Suprapubic skin (tissue), 4 donors: ENCODE measurements around the gene PTPRN2. TPM values are rescaled to one million over a fixed set of nuclear protein-coding genes. Genes with fewer than 3 reads are reported as not detected.

ENCODE experiments used
- DNase-seq, 2 donors: peaks; one replicate each; pipeline ENCODE4 v3.0.0-alpha.2; 2019; ENCODE audit warnings: low spot score in 2 of 2
- H3K27ac ChIP-seq: fragments of 200-600 bp; sonication (generic); one replicate; pipeline ENCODE4 v1.5.1; 2019
- H3K27me3 ChIP-seq: fragments of 200-600 bp; sonication (generic); one replicate; pipeline ENCODE4 v1.5.1; 2019
- H3K36me3 ChIP-seq: fragments of 200-600 bp; sonication (generic); one replicate; pipeline ENCODE4 v1.5.1; 2019
- H3K4me1 ChIP-seq: fragments of 200-600 bp; sonication (generic); one replicate; pipeline ENCODE4 v1.5.1; 2019
- H3K4me3 ChIP-seq: fragments of 200-600 bp; sonication (generic); one replicate; pipeline ENCODE4 v1.5.1; 2019; ENCODE audit warnings: mild to moderate bottlenecking
- H3K9me3 ChIP-seq: fragments of 200-600 bp; sonication (generic); one replicate; pipeline ENCODE4 v1.5.1; 2019
- CTCF ChIP-seq, 2 donors: fragments of 200-600 bp in 1 of 2; fragments of 450-650 bp in 1 of 2; sonication (generic) in 1 of 2; IDR thresholded peaks; one replicate each; pipeline ENCODE4 v1.5.1; 2016 to 2019; ENCODE audit warnings: antibody characterized with exemption in 2 of 2, mild to moderate bottlenecking in 1 of 2, moderate library complexity in 1 of 2
- EP300 ChIP-seq: sonication (generic); formaldehyde crosslinking; IDR thresholded peaks from one replicate; pipeline ENCODE4 v1.6.1; 2017; ENCODE audit warnings: antibody characterized with exemption
- POLR2A ChIP-seq, 2 donors: fragments of 450-650 bp; IDR thresholded peaks; one replicate each; pipeline ENCODE4 v1.6.1; 2017; ENCODE audit warnings: antibody characterized with exemption in 2 of 2, mild to moderate bottlenecking in 2 of 2, moderate library complexity in 2 of 2
- POLR2AphosphoS5 ChIP-seq, 3 donors: sonication (generic); formaldehyde crosslinking; IDR thresholded peaks; one replicate each; pipeline ENCODE4 v1.6.1; 2017; ENCODE audit warnings: antibody characterized with exemption in 3 of 3
- WGBS: methylation state at CpG from one replicate; pipeline ENCODE4 v1.1.5; 2018; 5-methylcytosine and 5-hydroxymethylcytosine counted together
- total RNA-seq, 4 donors: library from RNA; depleted of rRNA; stranded (reverse); fragments of >200 nt; gene quantifications; one replicate each; pipeline ENCODE4 v1.1.0, GENCODE V29; 2016

PTPRN2 gene
- total RNA-seq, 4 donors from 2014 or later: 0.23 to 1.8 (median 1.3) TPM

- Histone ChIP-seq H3K4me3 (no peak overlapping the region), H3K4me1 (no peaks in the 10 kb centered on the region), H3K27me3 (no peaks in the 10 kb centered on the region), H3K36me3 (no peaks in the 10 kb centered on the region), H3K9me3 (no peaks in the 10 kb centered on the region), H3K27ac (no peak overlapping the region)
- peak; percentile 30 to 52 for DNase-seq
- WGBS: 78% methylated on average over 29 of the region's 32 CpGs
- TF ChIP-seq POLR2AphosphoS5 (IDR thresholded peaks at IDR 0.05) (no peak), CTCF (IDR thresholded peaks at IDR 0.05) (no peak), POLR2A (IDR thresholded peaks at IDR 0.05) (no peak), EP300 (no peak)
Measured at GRCh38 chr7:157540606-157541294, 1046.9 kb downstream of the PTPRN2 start.

GRCh38 chr7:157540020-157540419 lies 1047.6 kb downstream of the PTPRN2 start:
- peak; percentile 40 to 54 for DNase-seq
- 83% methylated on average over 10 of the region's 18 CpGs for WGBS
- Histone ChIP-seq H3K4me3 (no peak overlapping the region), H3K27ac (no peak overlapping the region), H3K36me3 (no peaks in the 10 kb centered on the region), H3K4me1 (no peaks in the 10 kb centered on the region), H3K9me3 (no peaks in the 10 kb centered on the region), H3K27me3 (no peaks in the 10 kb centered on the region)
- no peak for TF ChIP-seq EP300
- no peak for TF ChIP-seq CTCF (IDR thresholded peaks at IDR 0.05)

DNA sequence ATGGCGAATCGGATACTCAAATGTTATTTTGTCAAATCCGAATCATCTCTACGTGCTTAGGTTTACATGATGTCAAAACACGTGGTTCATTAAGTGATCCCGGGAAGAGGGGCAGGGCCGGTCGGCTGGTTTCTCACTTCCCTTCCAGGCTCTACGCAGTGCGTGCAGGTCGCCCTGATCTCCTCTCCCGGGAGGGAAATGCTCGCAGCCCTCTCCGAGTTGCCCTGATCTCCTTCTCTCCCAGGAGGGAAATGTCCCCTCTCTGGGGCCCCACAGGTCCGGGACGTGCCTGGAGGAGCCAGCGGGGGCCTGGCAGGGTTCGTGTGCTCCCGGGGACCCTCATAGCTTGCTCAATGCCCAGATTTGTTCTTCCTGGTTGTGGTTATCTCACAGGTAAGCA lies 1048.1 kb downstream of the PTPRN2 start:
- 90% methylated on average over 17 of the region's 19 CpGs for WGBS
- Histone ChIP-seq H3K4me3 (no peak overlapping the region), H3K27me3 (no peaks in the 10 kb centered on the region), H3K36me3 (no peaks in the 10 kb centered on the region), H3K9me3 (no peaks in the 10 kb centered on the region), H3K27ac (no peak overlapping the region), H3K4me1 (no peaks in the 10 kb centered on the region)
- no peak for TF ChIP-seq POLR2A (IDR thresholded peaks at IDR 0.05)
- no peak for TF ChIP-seq POLR2AphosphoS5 (IDR thresholded peaks at IDR 0.05)
- TF ChIP-seq CTCF (IDR thresholded peaks at IDR 0.05): no peak
- TF ChIP-seq EP300: no peak
- DNase-seq: peak; percentile 19 to 65

DNA sequence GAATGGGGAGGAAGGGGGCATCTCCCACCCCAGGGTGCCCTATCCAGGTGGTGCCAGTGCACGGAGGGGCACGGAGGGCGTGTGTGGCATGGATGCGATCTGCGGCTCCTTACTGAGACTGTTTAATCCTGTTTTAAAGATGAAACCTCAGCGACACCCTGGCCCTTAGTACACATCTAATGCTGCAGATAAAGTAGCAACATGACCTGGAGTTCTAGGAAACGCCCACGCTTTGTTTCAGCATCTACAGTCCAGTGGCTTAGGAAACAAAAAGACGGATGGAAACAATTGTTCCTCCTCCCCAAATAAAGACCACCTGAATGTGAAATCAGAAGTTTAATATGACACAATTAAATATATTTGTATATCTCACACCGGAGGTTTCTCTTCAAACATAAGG lies 1048.9 kb downstream of the PTPRN2 start:
- 94% methylated on average over 10 of the region's 10 CpGs for WGBS
- no peaks in the 10 kb centered on the region for H3K4me1 ChIP-seq
- DNase-seq: peak in 1 of 2 donors; percentile 37
- H3K36me3 ChIP-seq: no peaks in the 10 kb centered on the region
- H3K9me3 ChIP-seq: no peaks in the 10 kb centered on the region
- H3K27me3 ChIP-seq: no peaks in the 10 kb centered on the region
- no peak overlapping the region for H3K4me3 ChIP-seq
- H3K27ac ChIP-seq: no peak overlapping the region
- no peak for TF ChIP-seq EP300
- no peak for TF ChIP-seq POLR2AphosphoS5 (IDR thresholded peaks at IDR 0.05)
- TF ChIP-seq CTCF (IDR thresholded peaks at IDR 0.05): no peak
- no peak for TF ChIP-seq POLR2A (IDR thresholded peaks at IDR 0.05)

GRCh38 chr7:157538321-157538720 lies 1049.3 kb downstream of the PTPRN2 start:
- H3K4me3 ChIP-seq: no peak overlapping the region
- H3K27ac ChIP-seq: no peak overlapping the region
- no peaks in the 10 kb centered on the region for H3K36me3 ChIP-seq
- peak in 1 of 2 donors; percentile 34 for DNase-seq
- H3K9me3 ChIP-seq: no peaks in the 10 kb centered on the region
- TF ChIP-seq EP300 (no peak), CTCF (IDR thresholded peaks at IDR 0.05) (no peak), POLR2AphosphoS5 (IDR thresholded peaks at IDR 0.05) (no peak), POLR2A (IDR thresholded peaks at IDR 0.05) (no peak)
- 74% methylated on average over 7 of the region's 11 CpGs for WGBS
- H3K4me1 ChIP-seq: no peaks in the 10 kb centered on the region
- no peaks in the 10 kb centered on the region for H3K27me3 ChIP-seq
